Limb (tissue), 2 donors: ENCODE results near the gene ZNF544.

Experiments used
- DNase-seq, 2 donors: peaks; one replicate each; pipeline ENCODE4 v3.0.0-alpha.2; 2016; ENCODE audit errors: extremely low spot score in 2 of 2

ZNF544 gene

DNA sequence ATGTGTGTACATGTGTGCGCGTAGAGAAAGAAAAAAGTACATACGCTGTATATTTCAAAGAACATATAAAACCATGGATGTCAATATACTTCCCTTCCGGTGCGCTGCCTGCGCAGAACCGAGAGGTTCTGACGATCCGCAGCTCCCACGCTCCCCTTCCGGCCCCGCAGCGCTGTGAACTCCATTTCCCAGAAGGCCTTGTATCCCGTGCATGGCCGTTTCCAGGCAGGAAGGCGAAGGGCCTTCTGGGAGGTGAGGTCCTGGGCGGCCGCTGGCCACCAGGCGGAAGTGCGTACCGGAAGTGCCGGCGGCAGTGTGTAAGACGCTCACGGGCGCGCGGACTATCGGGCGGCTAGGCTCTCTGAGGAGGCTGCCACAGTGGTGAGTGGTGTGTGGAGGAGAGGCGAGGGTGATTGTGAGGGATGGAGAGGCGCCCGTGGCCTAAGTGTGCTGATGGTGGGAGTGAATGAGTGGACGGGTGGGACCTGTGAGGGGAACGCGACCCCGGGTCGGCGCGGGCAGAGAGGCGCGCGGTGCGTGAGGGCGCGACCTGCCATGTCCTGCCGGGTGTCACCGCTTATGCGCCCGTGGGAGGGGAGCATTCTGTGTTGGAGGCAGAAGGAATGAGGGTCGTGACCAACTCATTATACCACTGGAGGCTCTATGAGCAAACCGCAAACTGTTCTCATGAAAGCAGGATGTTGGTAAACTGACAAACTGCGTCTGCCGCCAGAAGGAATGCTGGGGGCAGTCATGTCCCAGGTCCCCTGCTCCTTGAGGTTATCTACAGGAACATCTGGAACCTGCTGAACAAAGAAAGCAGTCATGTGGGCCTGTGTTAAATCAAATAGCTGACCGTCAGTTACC, 76.6 kb downstream of the ZNF544 start, which contains the start of gene ERVK3-1:
Gene ERVK3-1 (plus strand): TSS at position 313 of the 867 bp plus-strand sequence. CDS start 6,792 bp downstream, outside the sequence.
- peak; percentile 95 to 97 for DNase-seq

DNA sequence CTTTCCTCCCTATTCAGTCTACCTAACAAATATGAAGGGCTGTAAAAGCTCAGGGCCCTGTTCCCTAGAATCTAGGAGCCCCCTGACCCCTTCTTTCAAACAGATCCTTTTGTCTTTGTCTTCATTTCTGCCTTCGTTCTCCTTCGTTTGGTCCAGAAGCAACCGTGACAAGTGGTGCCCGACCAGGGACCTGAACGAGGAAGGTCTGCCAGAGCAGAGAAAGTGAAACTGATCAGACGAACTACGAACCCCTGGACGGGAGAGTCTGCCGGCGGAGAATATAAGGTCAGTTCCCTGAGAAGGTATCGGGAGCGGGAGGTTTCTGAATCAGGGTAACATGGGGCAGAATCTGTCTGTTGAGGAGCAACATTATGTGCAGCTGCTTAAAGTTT, 77.2 kb downstream of the ZNF544 start:
- no peak for DNase-seq

DNA sequence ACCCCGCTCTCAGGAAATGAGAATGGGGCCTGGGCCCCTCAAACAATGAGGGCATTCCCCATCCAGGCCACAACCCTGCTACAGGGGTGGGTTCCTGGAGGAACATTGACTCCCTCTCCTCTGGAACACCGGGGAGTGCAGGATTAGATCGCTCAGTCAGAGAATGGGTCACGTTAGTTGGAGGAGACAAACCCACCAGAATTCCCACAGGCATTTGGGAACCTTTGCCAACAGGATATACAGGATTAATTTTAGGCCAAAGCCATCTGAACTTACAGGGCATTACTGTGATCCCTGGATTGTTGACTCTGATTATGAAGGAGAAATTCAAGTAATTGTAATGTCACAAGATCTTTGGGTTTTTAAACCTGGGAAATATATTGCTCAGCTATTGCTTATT, 79.0 kb downstream of the ZNF544 start:
- no peak for DNase-seq

DNA sequence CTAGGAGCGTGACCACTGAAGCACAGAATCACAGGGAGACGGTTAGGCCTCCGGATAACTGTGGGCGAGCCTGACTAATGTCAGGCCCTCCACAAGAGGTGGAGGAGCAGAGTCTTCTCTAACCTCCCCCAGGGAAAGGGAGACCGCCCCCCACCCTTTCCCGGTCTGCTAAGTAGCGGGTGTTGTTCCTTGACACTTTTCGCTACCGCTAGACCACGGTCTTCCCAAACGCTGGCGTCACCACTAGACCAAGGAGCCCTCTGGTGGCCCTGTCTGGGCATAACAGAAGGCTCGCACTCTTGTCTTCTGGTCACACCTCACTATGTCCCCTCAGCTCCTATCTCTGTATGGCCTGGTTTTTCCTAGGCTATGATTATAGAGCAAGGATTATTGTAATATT, 82.0 kb downstream of the ZNF544 start:
- peak in 1 of 2 donors; percentile 51 for DNase-seq

DNA sequence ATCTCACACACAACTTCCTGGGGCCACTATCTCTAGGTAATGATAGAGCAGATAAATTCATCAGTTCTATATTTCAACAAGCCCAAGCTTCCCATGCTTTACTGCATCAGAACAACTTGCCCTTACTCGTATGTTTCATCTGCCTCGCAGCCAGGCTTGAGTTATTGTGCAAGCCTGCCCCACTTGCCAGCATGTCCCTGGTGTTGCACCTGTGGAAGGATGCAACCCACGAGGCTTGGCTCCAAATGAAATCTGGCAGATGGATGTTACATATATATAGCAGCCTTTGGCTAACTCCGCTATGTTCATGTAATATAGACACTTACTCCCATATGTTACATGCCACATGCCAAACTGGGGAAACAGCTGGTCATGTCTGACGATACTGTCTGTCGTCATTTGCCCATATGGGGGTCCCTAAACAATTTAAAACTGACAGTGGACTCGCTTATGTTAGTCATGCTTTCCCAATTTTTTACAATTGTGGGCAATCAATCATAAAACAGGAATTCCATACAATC, 82.7 kb downstream of the ZNF544 start:
- DNase-seq: no peak
